Astrocyte of the cerebellum (primary cell): ENCODE results near the gene MYEOV.

Experiments used
- DNase-seq: peaks from one replicate; pipeline ENCODE4 v3.0.0-alpha.2; 2011; ENCODE audit warnings: low read depth
- H3K4me3 ChIP-seq: 2 replicates; pipeline ENCODE4 v1.5.1; 2011; ENCODE audit warnings: mild to moderate bottlenecking, low read depth, low read length, moderate library complexity
- in situ Hi-C: cut with HindIII; loops from 2 replicates; pipeline ENCODE4 v1.10.0; 2017; ENCODE audit warnings: low sequenced_read_pairs
- TF ChIP-seq, protein P1 (sequence below): IDR thresholded peaks from 2 replicates; pipeline ENCODE4 v1.5.1; 2012; ENCODE audit warnings: low read length, low read depth, moderate library complexity, mild to moderate bottlenecking; ENCODE audit errors: missing control alignments

The MYEOV gene

DNA sequence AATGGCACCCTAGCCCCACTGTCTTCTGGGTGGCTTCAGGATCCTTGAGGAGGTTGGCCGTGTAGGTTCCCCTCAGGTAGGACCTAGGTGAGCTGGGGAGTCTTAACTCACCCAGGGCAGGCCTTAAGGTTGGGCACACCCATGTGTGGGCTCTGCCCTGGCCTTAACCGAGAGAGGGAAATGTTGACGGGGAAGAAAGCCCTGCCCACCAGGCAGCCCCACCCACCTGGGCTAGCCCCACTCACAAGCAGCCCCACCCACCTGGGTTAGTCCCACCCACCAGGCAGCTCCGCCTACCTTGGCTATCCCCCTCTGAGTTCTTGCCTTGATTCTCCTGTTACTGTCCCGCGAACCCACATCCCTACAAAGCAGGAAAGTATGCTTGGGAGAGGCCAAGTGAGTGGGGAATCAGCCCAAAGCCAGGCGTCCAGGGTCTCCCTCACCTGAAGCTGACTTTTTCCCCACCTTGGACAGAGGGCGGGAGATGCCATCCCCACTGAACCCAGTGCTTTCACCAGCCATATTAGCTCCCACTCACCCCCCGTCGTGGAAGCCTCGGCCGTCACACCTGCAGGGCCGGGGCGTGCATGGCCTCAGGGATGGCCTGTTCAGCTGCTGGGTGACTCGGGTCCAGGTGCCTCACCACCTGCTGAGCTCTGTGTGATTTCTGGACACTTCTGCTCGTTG lies at the start of gene MYEOV:
MYEOV (plus strand) TSS at position 337 of the 687 bp plus-strand sequence. CDS start 1,200 bp downstream, outside the sequence.
- in situ Hi-C loops, result no loop called here
- H3K4me3 ChIP-seq, result no peak within 1 kb of the TSS
- no peak for DNase-seq
- TF ChIP-seq, protein P1, sequence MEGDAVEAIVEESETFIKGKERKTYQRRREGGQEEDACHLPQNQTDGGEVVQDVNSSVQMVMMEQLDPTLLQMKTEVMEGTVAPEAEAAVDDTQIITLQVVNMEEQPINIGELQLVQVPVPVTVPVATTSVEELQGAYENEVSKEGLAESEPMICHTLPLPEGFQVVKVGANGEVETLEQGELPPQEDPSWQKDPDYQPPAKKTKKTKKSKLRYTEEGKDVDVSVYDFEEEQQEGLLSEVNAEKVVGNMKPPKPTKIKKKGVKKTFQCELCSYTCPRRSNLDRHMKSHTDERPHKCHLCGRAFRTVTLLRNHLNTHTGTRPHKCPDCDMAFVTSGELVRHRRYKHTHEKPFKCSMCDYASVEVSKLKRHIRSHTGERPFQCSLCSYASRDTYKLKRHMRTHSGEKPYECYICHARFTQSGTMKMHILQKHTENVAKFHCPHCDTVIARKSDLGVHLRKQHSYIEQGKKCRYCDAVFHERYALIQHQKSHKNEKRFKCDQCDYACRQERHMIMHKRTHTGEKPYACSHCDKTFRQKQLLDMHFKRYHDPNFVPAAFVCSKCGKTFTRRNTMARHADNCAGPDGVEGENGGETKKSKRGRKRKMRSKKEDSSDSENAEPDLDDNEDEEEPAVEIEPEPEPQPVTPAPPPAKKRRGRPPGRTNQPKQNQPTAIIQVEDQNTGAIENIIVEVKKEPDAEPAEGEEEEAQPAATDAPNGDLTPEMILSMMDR, result no peak

DNA sequence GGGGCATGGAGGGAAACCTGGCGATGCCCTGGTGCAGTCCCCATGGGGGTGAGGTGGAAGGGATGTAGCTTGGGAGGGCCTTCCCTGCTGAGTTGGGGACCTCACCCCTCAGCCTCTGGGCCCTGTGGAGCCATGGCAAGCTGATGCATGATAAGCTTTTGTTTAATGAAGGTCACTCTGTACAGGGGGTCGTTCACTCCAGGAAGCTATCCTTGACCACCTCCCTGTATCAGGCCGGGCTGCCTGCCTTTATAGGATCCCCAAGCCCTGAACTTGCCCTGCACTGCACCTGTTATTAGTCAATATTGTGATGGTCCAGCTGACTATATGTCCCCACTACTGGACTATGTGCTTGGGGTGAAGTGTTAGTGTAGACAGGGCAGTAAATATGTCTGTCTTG lies 49.7 kb upstream of the MYEOV start:
- in situ Hi-C loops, result no loop called here
- DNase-seq, result no peak
- TF ChIP-seq, protein P1, result no peak
- no peak overlapping the region for H3K4me3 ChIP-seq

DNA sequence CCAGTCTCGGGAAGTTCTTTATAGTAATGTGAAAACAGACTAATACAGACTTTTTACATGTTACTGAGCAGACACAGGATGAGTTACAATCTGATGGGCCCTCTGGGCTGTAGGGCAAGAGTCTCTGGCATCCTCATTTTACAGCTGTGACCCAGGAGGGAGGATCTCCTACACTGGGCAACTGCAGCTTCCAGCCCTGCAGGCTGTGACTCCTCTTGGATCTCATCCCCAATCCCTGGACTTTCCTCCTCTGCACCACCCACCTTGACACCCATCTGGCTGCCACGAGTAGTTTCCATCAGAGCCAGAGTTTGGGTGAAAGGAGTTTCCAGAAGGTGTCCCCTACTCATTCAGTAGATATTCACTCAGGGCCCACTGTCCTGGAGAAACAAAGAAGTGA lies 48.9 kb upstream of the MYEOV start:
- in situ Hi-C loops, result no loop called here
- no peak for DNase-seq
- TF ChIP-seq, protein P1, result no peak
- H3K4me3 ChIP-seq, result no peak overlapping the region

DNA sequence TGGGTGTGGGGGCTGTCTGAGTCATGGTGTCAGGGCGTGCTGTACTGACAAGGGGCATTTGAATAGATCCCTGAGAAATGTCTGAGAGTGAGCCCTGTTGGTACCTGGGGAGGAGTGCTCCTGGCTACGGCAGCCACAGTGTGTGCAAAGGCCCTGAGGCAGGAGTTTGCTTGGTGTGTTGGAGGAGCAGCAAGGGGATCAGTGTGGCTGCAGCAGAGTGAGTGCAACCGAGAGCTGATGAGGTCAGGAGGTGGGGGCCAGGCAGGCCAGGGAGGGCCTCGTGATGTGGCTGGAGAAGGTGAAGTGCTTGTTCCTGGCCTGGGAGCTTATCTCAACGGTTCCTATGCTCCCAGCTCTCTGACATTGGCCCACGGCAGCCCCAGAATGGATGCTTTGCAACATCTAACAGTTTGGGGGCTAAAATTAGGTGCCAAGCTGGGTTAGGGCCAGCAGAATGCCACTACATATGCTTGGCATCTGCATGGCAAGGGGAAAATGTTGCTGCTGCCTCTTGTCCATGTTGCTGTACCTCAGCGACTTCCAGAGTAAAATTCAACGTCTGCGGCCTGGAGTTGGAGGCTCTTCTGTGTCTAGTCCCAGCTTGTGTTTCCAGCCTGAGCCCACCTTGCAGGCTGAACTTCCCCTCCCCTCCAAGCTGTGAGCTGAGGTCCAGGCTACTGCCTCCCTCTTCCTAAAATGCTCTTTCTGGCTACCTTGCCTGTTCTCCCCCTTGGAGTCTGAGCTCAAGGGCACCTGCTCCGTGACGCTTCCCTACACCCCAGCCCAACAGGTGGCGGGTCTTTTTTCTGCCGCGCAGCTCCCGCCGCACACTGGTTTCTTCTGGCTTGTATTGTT lies 48.2 kb upstream of the MYEOV start:
- TF ChIP-seq, protein P1, result no peak
- no peak overlapping the region for H3K4me3 ChIP-seq
- in situ Hi-C loops, result no loop called here
- DNase-seq, result no peak

DNA sequence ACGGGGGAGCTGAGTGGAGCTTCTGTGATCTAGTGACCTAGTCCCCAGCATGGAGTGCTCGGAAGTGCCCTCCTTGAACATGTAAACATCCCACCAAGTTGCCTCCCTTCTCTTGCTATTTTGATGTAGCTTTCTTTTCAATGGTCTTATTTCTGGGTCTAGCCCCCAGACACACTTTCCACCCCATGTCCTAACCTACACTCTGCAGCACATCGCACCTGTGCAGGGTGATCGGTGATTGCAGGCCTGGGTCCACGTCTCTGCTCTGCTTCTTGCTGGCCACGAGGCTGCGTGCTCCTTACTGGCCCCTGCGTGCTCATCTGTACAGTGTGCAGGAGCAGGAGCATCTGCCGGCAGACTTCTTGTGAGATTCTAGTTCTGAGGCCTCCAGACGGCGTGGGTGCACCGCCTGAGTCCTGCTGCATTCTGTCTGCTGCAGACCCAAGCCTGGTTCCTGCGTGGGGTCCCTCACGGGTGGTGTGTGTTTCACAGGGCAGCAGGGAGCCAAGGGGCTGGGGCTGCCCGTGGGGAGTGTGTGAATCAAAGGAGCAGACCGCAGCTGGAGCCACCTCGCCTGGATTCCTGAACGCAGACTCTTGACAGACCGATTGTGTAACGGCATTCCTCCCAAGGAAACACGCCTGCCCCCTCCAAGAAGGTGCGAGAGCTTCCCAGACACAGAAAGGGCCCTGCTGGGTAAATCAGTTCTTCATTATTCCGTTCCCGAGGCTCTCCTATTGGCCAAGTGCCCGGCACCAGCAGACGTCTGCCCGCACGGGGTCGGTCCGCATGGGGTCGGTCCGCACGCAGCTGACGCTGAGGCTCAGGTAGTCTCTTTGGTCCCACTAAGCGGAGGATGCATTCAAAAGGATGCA lies 44.4 kb upstream of the MYEOV start:
- no peak overlapping the region for H3K4me3 ChIP-seq
- TF ChIP-seq, protein P1, result no peak
- peak; percentile 1 for DNase-seq
- in situ Hi-C loops, result no loop called here
